Iris pigment epithelial cell (primary cell): ENCODE data around the gene C8A.
A peak's percentile ranks its signal among the peaks of the same experiment; 100 is the strongest.

Experiments
- DNase-seq: peaks from one replicate; pipeline ENCODE4 v3.0.0-alpha.2; 2011; ENCODE audit warnings: low read depth

C8A gene

DNA sequence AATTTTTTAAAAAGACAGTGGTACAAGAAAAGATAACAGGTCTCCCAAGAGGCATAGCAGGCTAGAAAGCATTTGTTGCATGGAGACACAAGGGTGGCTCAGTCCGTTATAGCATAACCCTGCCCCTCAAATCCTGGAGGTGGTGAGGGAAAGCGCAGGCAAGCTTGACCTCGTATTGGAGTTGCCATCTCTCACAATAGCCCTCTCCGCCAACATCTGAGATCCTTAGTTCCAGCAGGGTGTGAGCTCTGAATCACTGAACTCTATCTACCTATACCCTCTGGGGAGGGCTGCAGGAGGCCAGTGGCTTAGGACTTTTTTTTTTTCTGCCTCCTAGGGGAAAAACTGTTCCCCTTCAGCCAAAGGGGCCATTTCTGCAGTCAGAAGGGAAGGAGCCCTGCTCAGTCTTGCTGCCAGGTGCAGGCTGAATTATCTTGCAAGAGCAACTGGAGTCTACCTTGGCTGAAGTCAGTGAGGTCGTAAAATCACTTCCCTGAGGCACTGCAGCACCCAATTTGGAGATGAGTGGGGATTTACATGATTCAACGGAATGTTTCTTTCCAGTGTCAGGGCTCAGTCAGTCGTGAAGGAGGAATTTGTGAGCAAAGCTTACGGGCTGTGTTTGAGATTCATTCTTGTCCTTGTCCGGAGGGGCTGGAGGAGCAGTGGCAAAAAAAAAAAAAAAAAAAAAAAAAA, 17.2 kb upstream of the C8A start:
- peak; percentile 17 for DNase-seq

DNA sequence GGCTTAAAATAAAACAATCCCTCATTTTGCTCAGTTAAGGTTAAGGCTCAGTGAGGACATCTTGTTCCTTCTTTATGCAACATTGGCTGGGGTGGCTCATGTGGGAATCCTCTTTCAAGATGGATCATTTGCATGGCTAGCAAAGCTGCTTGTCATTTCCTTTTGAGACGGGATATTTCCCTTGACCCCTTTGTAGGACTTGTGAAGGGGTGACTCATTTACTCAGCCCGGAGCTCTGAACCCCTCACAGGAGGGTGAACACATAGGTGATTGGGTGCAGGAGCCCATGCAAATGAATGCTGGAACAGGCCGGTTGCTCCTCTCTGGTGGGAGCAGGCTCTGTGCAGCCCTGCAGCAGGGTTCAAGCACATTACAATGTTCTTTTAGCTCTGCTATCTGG, 15.8 kb upstream of the C8A start:
- DNase-seq, result peak; percentile 83

- no peak for DNase-seq
These were observed 11.1 kb upstream of the C8A start for GRCh38 chr1:56843544-56843943.

DNA sequence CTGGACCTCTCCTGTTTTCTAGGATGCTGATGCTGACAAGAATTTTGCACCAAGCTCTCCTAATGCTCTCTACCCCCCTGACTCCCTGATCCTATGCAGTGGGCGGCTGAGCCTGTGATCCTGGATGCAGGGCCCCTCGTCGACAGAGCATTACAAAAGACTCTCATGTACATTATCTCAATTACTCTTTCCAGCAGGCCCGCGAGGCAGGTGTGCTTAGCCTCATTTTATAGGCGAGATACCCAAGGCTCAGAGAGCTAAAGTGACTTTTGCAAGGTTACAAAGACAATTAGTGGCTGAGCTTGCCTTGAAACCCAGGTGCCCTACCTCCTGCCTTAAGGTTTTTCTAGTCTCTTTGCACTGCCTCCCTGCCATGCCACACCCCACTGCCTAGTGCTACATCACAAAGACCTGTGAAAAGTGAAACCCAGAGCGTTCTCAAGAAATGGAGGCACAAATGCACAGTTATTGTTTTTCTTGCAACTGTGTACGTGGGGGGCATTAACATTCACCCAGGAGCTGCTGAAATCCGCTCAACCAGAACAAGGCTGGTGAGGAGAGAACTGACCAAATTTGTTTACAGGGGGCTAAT, 10.0 kb upstream of the C8A start:
- no peak for DNase-seq

- no peak for DNase-seq
These were observed 9.3 kb upstream of the C8A start for GRCh38 chr1:56845343-56845742.

DNA sequence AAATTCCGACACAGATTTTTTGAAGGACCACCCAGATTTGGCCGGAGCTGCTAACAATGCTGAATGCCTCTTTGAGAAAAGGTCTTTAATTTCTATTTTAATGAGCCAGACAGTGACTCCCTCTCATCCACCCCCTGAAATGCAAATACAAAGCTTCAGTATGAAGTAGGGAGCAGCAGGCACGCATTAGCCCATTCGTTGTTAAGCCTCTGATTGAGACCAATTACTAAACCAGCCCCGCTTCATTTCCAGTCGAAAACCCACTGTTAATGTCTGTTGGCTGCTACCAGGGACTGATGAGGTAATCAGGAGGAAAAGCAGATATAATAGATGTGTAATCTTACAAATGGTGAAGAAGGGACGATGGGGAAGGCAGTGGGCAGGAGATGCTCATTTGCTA, 4.8 kb upstream of the C8A start:
- DNase-seq, result no peak

GRCh38 chr1:56850411-56850810, 4.2 kb upstream of the C8A start:
- no peak for DNase-seq

DNA sequence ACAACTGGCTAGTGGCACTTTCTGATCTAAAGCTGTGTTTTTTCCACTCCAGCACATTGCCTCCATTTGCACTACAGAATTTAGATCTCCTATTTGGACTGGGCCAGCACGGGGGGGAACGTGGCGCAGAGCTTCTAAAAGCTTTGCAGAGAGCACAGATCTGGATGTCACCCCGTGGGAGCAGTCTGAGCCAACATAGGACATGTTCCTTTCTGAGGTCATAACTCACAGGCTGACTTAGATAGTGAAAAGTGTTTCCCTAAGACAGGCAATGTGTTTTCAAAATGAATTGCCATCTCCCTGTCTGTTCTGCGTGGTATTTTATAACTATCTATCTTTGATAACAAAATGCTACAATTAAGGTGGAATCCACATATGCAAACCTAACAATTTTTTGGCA, 3.7 kb upstream of the C8A start:
- DNase-seq, result no peak

GRCh38 chr1:56852476-56852875, 2.1 kb upstream of the C8A start:
- DNase-seq, result no peak

GRCh38 chr1:56855190-56855589, 593 bp downstream of the C8A start:
- no peak for DNase-seq

GRCh38 chr1:56856186-56856585, 1.6 kb downstream of the C8A start:
- DNase-seq, result no peak

- no peak for DNase-seq
These were observed 4.7 kb downstream of the C8A start for GRCh38 chr1:56859287-56859686.

DNA sequence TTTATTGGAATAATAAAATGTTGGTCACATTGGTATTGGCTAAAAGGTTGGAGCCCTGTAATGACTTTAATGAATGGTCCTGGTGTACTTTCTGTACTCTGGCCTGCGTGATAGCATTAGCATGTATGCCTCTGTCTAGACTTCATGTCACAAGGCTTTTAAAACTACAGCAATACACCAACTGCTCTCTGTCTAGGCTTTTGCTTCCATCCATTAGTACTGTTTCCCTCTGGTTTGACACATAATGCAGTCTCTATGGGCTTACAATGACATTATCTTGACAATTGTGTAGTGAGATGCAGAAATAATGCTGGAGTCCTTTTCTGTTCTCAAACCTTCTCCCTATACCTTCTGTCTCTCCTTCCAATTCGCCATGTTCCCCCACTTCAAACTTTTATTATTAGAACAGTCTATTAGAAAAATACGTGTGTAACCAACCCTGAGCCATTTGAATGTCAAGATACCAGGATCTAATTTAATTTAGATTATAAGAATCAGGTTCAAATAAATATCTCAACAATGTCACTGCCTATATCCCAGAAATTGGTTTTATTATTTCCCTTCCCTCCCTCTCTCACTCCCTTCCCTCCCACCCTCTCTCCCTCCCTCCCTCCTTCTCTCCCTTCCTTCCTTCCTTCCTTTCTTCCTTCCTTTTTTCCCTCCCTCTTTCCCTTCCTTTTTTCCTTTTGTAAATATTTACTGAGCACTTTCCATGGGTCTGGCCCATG, 8.8 kb downstream of the C8A start:
- DNase-seq, result no peak

GRCh38 chr1:56864430-56864829, 9.8 kb downstream of the C8A start:
- no peak for DNase-seq

DNA sequence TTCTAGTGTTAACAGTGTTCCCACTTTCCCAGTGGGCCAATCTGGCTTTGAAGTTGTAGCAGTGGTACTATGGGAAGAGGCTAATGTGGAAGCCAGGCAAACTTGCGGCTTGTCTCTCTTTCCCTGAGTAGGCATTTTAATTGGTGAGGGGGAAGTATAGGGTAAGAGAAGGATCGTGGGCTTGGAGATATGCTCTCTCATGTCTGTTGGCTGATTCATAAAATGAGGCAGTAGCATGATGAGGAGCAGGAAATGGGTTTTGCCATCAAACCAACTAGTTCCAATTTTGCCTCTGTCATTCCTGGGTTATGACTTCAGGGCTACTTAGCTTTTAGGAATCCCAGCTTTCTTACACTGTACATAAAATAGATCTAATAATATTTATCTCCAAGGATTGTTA, 12.1 kb downstream of the C8A start:
- DNase-seq, result peak; percentile 36

DNA sequence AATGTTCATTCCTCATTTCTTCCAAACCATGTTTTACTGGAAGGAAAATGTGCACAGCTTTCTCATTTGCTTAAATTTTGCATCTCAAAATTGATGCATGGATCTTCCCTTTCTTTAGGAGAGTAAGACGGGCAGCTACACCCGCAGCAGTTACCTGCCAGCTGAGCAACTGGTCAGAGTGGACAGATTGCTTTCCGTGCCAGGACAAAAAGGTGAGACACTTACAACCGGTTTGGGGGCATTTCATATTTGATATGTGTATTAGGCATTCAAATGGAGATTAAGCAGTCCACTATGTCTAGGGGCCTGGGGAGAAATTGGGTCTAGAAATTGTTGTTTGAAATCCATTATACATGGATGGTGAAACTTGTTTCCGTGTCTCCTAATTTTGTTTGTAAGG, 12.9 kb downstream of the C8A start:
- DNase-seq, result no peak

- no peak for DNase-seq
These were observed 14.2 kb downstream of the C8A start for GRCh38 chr1:56868761-56869160.

DNA sequence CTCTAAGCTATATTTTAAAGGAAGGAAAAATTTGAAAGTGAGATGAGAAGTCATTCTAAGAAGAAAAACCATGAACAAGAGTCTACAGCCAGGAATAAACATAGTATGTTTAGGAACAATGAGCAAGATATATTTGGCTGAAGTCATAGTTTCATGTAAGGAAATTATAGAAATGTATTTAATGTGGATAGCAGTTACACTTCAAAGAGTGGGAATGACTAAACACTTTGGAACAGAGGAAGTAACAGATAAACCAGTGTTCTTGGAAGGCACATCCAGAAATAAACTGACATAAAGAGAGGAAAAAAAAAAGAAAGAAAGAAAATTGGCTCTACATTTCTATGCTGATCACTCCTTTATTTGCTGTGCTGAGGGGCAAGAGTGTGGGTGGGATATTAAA, 18.0 kb downstream of the C8A start:
- peak; percentile 33 for DNase-seq

GRCh38 chr1:56873213-56873612, 18.6 kb downstream of the C8A start:
- DNase-seq, result no peak

DNA sequence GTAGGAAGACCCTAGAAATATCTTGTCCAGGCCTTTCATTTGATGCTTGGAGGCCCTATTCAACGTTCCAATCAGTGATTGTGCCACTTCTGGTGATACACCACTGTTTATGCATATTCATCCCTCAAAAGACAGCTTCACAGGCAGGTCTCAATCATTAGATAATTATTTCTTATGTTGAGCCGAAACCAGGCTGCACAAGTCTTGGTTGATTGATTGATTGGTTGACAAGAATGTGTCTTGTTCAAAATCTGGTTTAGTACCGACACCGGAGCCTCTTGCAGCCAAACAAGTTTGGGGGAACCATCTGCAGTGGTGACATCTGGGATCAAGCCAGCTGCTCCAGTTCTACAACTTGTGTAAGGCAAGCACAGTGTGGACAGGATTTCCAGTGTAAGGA, 20.1 kb downstream of the C8A start:
- no peak for DNase-seq

DNA sequence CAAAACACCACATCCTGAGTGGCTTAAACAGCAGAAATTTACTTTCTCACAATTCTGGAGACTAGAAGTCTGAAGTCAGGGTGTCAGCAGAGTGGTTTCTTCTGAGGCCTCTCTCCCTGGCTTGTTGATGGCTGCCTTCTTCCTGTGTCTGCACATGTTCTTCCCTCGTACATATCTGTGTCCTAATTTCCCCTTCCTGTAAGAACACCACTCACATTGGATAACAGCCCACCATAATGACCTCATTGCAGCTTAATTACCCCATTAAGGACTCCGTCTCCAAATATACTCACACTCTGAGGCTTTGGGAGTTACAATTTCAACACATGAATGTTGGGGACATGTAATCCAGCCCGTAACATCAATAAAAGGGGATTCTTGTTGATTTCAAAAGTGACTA, 23.4 kb downstream of the C8A start:
- DNase-seq, result no peak

GRCh38 chr1:56880774-56881173, 26.2 kb downstream of the C8A start:
- DNase-seq, result no peak

DNA sequence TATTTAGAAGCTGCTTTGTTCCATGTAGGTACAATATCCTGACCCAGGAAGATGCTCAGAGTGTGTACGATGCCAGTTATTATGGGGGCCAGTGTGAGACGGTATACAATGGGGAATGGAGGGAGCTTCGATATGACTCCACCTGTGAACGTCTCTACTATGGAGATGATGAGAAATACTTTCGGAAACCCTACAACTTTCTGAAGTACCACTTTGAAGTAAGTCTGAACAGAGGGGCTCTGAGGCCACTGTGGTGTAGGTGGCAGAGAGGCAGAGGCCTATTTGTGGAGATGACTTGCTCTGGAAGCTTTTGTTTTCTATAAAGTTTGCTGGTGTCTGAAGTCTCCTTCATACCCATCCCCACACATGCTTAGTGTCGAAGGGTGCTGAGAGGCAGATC, 26.8 kb downstream of the C8A start:
- no peak for DNase-seq

GRCh38 chr1:56890229-56890628, 35.6 kb downstream of the C8A start:
- no peak for DNase-seq
